KBM-7 (cell line): ENCODE measurements around the gene NTM.

ENCODE experiments used
- DNase-seq: peaks from one replicate; pipeline ENCODE4 v3.0.0-alpha.2; 2015
- in situ Hi-C: fragments of 300-500 bp; cut with MboI; formaldehyde crosslinking; loops from 2 replicates; pipeline ENCODE4 v1.14.3; 2020; ENCODE audit warnings: low sequenced_read_pairs, low pct_unique_long_range_greater_than_20kb, mixed read lengths

NTM gene

GRCh38 chr11:132095230-132096131 is 725.1 kb downstream of the NTM start:
- in situ Hi-C loops = no loop called here
- no peak for DNase-seq

GRCh38 chr11:132096132-132096825 is 725.9 kb downstream of the NTM start:
- no peak for DNase-seq
- in situ Hi-C loops = no loop called here

- peak; percentile 29 for DNase-seq
- in situ Hi-C loops = no loop called here
These were observed 729.3 kb downstream of the NTM start for GRCh38 chr11:132099692-132100091.

DNA sequence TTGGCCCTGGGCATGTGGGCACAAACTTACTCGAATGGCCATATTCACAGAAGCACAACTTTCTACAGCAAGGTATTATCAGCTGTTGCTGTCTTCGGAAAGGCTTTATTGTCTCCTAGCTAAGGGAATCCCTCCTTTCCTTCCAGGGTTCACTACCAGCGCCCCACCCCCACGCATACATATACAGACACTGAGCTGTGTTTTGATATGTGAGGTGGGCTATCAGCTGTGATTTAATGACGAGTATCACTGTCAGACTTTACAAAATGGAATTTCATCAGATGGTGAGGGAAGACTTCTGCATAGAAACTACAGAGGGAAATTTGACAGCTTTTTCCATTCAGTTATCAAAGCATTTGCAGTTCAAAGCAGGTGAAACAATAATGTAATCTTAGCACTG is 730.2 kb downstream of the NTM start:
- in situ Hi-C loops = no loop called here
- DNase-seq = no peak

- no peak for DNase-seq
These were observed 731.5 kb downstream of the NTM start for GRCh38 chr11:132101881-132102280.

GRCh38 chr11:132103021-132103420 is 732.6 kb downstream of the NTM start:
- DNase-seq = no peak
- in situ Hi-C loops = no loop called here

More at GRCh38 chr11:132101881-132102280, 731.5 kb downstream of the NTM start:
- in situ Hi-C loops = no loop called here

- no peak for DNase-seq
- in situ Hi-C loops = no loop called here
These were observed 735.9 kb downstream of the NTM start for GRCh38 chr11:132106096-132106982.

DNA sequence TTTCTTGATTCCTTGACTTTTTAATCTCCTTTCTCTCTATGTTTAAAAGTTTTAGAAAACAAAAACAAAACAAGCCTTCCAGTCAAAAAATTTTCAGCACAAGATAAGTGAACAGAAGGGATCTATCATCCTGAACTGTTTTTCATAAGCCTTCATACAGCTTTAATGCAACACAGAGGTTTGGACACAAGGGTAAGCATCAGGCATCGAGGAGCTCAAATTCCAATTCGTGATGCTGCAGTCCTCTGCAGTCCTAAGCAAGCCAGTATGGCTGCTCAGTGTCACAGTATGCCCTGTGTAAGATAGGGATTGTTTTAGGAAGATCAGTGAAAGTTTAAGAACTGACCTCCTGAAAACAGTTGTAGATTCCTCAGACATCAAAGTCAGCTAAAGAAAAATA is 740.9 kb downstream of the NTM start:
- in situ Hi-C loops = no loop called here

GRCh38 chr11:132111838-132112237 is 741.4 kb downstream of the NTM start:
- in situ Hi-C loops = no loop called here

More for the DNA sequence above, 740.9 kb downstream of the NTM start:
- DNase-seq = no peak

GRCh38 chr11:132112846-132113245 is 742.4 kb downstream of the NTM start:
- in situ Hi-C loops = no loop called here
- DNase-seq = no peak

More at GRCh38 chr11:132111838-132112237, 741.4 kb downstream of the NTM start:
- DNase-seq = no peak

- peak; percentile 7 for DNase-seq
- in situ Hi-C loops = no loop called here
These were observed 743.8 kb downstream of the NTM start for GRCh38 chr11:132114185-132114584.

GRCh38 chr11:132114743-132115142 is 744.3 kb downstream of the NTM start:
- in situ Hi-C loops = no loop called here
- DNase-seq = no peak

DNA sequence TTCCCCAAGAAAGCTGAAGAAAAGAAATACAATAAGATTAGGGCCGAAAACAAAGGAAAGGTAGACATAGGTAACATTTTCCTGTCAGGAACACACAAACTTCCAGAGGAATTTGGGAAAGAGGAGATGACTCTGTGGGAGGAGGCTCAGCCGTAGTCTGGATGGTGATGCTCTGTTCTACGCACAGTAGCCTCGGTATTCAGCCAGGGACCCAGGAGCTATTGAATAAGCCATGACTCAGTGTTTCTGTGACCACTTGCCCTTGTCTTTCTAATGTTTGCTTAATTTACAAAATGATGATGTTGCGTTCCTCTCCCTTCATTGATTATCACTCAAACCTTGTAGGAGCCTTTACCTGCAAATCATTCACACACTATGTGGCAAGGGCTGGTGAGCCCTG is 745.0 kb downstream of the NTM start:
- in situ Hi-C loops = no loop called here
- no peak for DNase-seq

- no peak for DNase-seq
- in situ Hi-C loops = no loop called here
These were observed 746.1 kb downstream of the NTM start for GRCh38 chr11:132116516-132116915.

GRCh38 chr11:132118661-132119060 is 748.2 kb downstream of the NTM start:
- DNase-seq = no peak
- in situ Hi-C loops = no loop called here

- in situ Hi-C loops = no loop called here
- no peak for DNase-seq
These were observed 749.2 kb downstream of the NTM start for GRCh38 chr11:132119573-132119972.

DNA sequence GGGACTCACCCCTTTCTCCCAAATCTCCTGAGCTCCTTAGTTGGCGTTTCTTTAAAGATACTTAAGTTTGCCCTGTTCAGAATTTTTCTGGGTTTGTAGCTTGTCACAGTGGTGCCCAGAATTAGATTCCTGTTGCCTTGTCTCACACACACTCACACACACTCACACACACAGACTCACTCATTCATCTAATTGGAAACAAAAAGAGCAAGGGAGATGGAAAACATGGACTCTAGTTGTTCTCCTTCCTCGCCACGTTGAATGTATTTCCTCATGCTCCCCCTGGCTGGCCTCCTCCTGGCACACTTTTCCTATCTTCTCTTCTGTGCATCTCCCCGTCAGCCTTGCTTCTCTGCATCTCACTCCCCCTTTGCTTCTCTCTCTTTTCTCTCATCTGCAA is 752.3 kb downstream of the NTM start:
- no peak for DNase-seq
- in situ Hi-C loops = no loop called here

DNA sequence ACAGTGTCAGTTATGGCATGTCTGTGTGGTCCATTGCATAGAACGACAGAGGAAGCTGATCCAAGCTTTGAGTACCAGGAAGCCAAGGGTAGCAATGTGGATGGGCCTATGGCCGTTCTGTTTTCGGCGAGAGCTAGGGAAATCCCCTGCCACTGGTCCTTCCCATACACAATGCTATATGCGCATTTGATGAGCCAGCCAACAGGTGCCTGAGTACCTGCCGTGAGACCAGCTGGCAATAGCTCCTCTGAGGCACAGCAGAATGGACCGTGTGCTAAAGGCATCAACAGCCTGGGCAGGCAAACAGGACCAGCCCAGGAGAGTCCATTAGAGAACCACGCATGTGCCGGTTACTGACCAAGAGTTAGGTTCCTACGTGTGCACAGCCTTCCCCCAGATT is 753.0 kb downstream of the NTM start:
- no peak for DNase-seq
- in situ Hi-C loops = no loop called here
